H1 (cell line): Measurements from ENCODE around the gene SORCS3. TPM values are rescaled to one million over a fixed set of nuclear protein-coding genes. Genes with fewer than 3 reads are reported as not detected.

Experiments used
- CTCF ChIA-PET: fragments of 300-600 bp; sonication (Branson Sonifier 250); formaldehyde crosslinking; loops from one replicate; lab custom pipeline; 2021; ENCODE audit not compliant: partially characterized antibody; lab: Charles Lee
- POLR2A ChIA-PET: fragments of 300-600 bp; sonication (Branson Sonifier 250); formaldehyde crosslinking; loops from one replicate; lab custom pipeline; 2021; ENCODE audit warnings: inconsistent platforms; ENCODE audit not compliant: partially characterized antibody; lab: Charles Lee
- DNase-seq, 2 experiments: peaks; one replicate each; pipeline versions ENCODE4 v3.0.0 to v3.0.0-alpha.2; 2010 to 2022; ENCODE audit warnings: low spot score in 2 of 2, low read depth in 1 of 2, mixed read lengths in 1 of 2
- FAIRE-seq: peaks from 2 replicates; lab custom pipeline; 2011; peaks lifted over from hg19 to GRCh38; lab: Jason Lieb, UNC
- H2AFZ ChIP-seq: 2 replicates; pipeline ENCODE4 v1.8.1; 2012; ENCODE audit warnings: low read length, inconsistent platforms
- H2AK5ac ChIP-seq: 2 replicates; pipeline ENCODE4 v1.6.1; 2013; ENCODE audit warnings: low read depth, low read length
- H2BK120ac ChIP-seq: replicated peaks from 2 replicates; pipeline ENCODE3; 2013; ENCODE audit warnings: low read depth, low read length, inconsistent platforms
- H2BK12ac ChIP-seq: 2 replicates; pipeline ENCODE4 v1.6.1; 2013; ENCODE audit warnings: low read depth, low read length
- H2BK15ac ChIP-seq: 2 replicates; pipeline ENCODE4 v1.6.1; 2013; ENCODE audit warnings: low read length
- H2BK20ac ChIP-seq: 2 replicates; pipeline ENCODE4 v1.6.1; 2013; ENCODE audit warnings: low read length
- H2BK5ac ChIP-seq: 2 replicates; pipeline ENCODE4 v1.6.1; 2013; ENCODE audit warnings: low read depth, low read length
- H3K14ac ChIP-seq: 2 replicates; pipeline ENCODE4 v1.6.1; 2013; ENCODE audit warnings: inconsistent platforms; ENCODE audit not compliant: insufficient read length
- H3K18ac ChIP-seq: 2 replicates; pipeline ENCODE4 v1.6.1; 2013; ENCODE audit warnings: low read length; ENCODE audit errors: extremely low read depth
- H3K23ac ChIP-seq: 2 replicates; pipeline ENCODE4 v1.6.1; 2013; ENCODE audit warnings: inconsistent platforms; ENCODE audit not compliant: insufficient read length
- H3K23me2 ChIP-seq: 2 replicates; pipeline ENCODE4 v1.6.1; 2013; ENCODE audit warnings: low read depth, low read length
- H3K27ac ChIP-seq: 2 replicates; pipeline ENCODE4 v1.6.1; 2011; ENCODE audit warnings: low read depth, low read length, inconsistent platforms
- H3K27me3 ChIP-seq, 4 experiments: replicated peaks in 1 of 4; 1 replicate in 1 of 4; 2 replicates in 3 of 4; pipeline versions ENCODE4 v1.6.1 to v1.8.1; 2011 to 2013; ENCODE audit warnings: low read length in 3 of 4, mild to moderate bottlenecking in 3 of 4, inconsistent platforms in 2 of 4, mixed read lengths in 2 of 4, moderate library complexity in 1 of 4; ENCODE audit not compliant: control insufficient read depth in 3 of 4, insufficient read depth in 3 of 4; ENCODE audit errors: extremely low read depth in 1 of 4
- H3K36me3 ChIP-seq, 4 experiments: 2 replicates each; pipeline versions ENCODE4 v1.6.1 to v1.8.1; 2011 to 2013; ENCODE audit warnings: mild to moderate bottlenecking in 4 of 4, low read length in 3 of 4, moderate library complexity in 2 of 4, control low read depth in 1 of 4, inconsistent platforms in 1 of 4; ENCODE audit not compliant: insufficient read depth in 4 of 4, control insufficient read depth in 2 of 4
- H3K4ac ChIP-seq: replicated peaks from 2 replicates; pipeline ENCODE3; 2013; ENCODE audit warnings: low read length, low read depth, mixed read lengths, inconsistent platforms; ENCODE audit not compliant: insufficient read length
- H3K4me1 ChIP-seq, 4 experiments: replicated peaks in 1 of 4; 1 replicate in 1 of 4; 2 replicates in 3 of 4; pipeline versions ENCODE4 v1.6.1 to v1.8.1; 2011 to 2013; ENCODE audit warnings: low read length in 3 of 4, inconsistent platforms in 2 of 4, mixed read lengths in 1 of 4; ENCODE audit not compliant: insufficient read depth in 4 of 4, control insufficient read depth in 3 of 4
- H3K4me2 ChIP-seq, 2 experiments: 2 replicates each; pipeline versions ENCODE4 v1.6.1 to v1.8.1; 2011 to 2013; ENCODE audit warnings: low read depth in 2 of 2, low read length in 2 of 2, control low read depth in 1 of 2, inconsistent platforms in 1 of 2, mild to moderate bottlenecking in 1 of 2; ENCODE audit not compliant: insufficient read depth in 1 of 2
- H3K4me3 ChIP-seq, 4 experiments: fragments of 200-600, 300-600 bp in 1 of 4; sonication (generic), shearing (Covaris generic), sonication (Bioruptor Twin) in 1 of 4; 2 replicates each; pipeline versions ENCODE4 v1.5.1 to v1.8.1; 2011 to 2016; ENCODE audit warnings: low read length in 4 of 4, low read depth in 3 of 4, control low read depth in 2 of 4, inconsistent platforms in 2 of 4, mild to moderate bottlenecking in 2 of 4, mixed read lengths in 1 of 4, moderate library complexity in 1 of 4; ENCODE audit not compliant: insufficient read depth in 2 of 4; ENCODE audit errors: extremely low read depth in 1 of 4
- H3K56ac ChIP-seq: replicated peaks from 2 replicates; pipeline ENCODE3; 2013; ENCODE audit warnings: low read depth, mild to moderate bottlenecking, mixed read lengths, low read length, inconsistent platforms; ENCODE audit not compliant: insufficient read length
- H3K79me1 ChIP-seq: 2 replicates; pipeline ENCODE4 v1.6.1; 2013; ENCODE audit warnings: low read depth, low read length, control low read depth
- H3K79me2 ChIP-seq, 2 experiments: 2 replicates each; pipeline versions ENCODE4 v1.6.1 to v1.8.1; 2012 to 2013; ENCODE audit warnings: low read length in 2 of 2, mild to moderate bottlenecking in 2 of 2, inconsistent platforms in 1 of 2; ENCODE audit not compliant: insufficient read depth in 2 of 2, control insufficient read depth in 1 of 2
- H3K9ac ChIP-seq, 4 experiments: replicated peaks in 1 of 4; 1 replicate in 1 of 4; 2 replicates in 3 of 4; pipeline versions ENCODE4 v1.6.1 to v1.8.1; 2011 to 2013; ENCODE audit warnings: low read depth in 3 of 4, low read length in 3 of 4, control low read depth in 2 of 4, mild to moderate bottlenecking in 2 of 4, moderate library complexity in 2 of 4, inconsistent platforms in 1 of 4; ENCODE audit errors: extremely low read depth in 1 of 4
- H3K9me3 ChIP-seq, 2 experiments: 2 replicates each; pipeline versions ENCODE4 v1.6.1 to v1.8.1; 2012 to 2013; ENCODE audit warnings: mild to moderate bottlenecking in 2 of 2, moderate library complexity in 2 of 2, control low read depth in 1 of 2, inconsistent platforms in 1 of 2, low read depth in 1 of 2, low read length in 1 of 2, mixed read lengths in 1 of 2; ENCODE audit not compliant: insufficient read depth in 2 of 2
- H4K20me1 ChIP-seq, 2 experiments: replicated peaks in 1 of 2; 2 replicates each; pipeline versions ENCODE3 to v1.8.1; 2011 to 2013; ENCODE audit warnings: inconsistent platforms in 2 of 2, low read length in 2 of 2, mild to moderate bottlenecking in 1 of 2; ENCODE audit not compliant: insufficient read depth in 2 of 2, control insufficient read depth in 1 of 2
- H4K5ac ChIP-seq: 2 replicates; pipeline ENCODE4 v1.6.1; 2013; ENCODE audit warnings: low read length, low read depth, mixed read lengths, inconsistent platforms; ENCODE audit not compliant: insufficient read length
- H4K8ac ChIP-seq: 2 replicates; pipeline ENCODE4 v1.8.0; 2013; ENCODE audit warnings: mild to moderate bottlenecking, moderate library complexity, low read length, inconsistent platforms; ENCODE audit not compliant: insufficient read depth; ENCODE audit errors: extremely low read depth
- H4K91ac ChIP-seq: replicated peaks from 2 replicates; pipeline ENCODE3; 2013; ENCODE audit warnings: low read length, mixed read lengths, inconsistent platforms; ENCODE audit not compliant: insufficient read length
- BCL11A ChIP-seq, 2 experiments: IDR thresholded peaks; one replicate each; pipeline ENCODE4 v1.6.1; 2011; ENCODE audit warnings: low read depth in 2 of 2, low read length in 2 of 2, mild to moderate bottlenecking in 2 of 2
- CHD1 ChIP-seq: IDR thresholded peaks from 2 replicates; pipeline ENCODE4 v1.6.1; 2012; ENCODE audit warnings: low read depth, low read length, improper control_type of control experiment
- JUN ChIP-seq: IDR thresholded peaks from 2 replicates; pipeline ENCODE4 v1.6.1; 2011; ENCODE audit warnings: low read depth, mild to moderate bottlenecking, improper control_type of control experiment, low read length
- KDM1A ChIP-seq: fragments of 200-600, 300-600 bp; sonication (generic); IDR thresholded peaks from 2 replicates; pipeline ENCODE4 v1.7.1; 2016; ENCODE audit warnings: mild to moderate bottlenecking, low read length, borderline replicate concordance
- KDM5A ChIP-seq: fragments of 200-600 bp; IDR thresholded peaks from 2 replicates; pipeline ENCODE4 v1.7.1; 2012; ENCODE audit warnings: mild to moderate bottlenecking, low read length, inconsistent platforms, mixed read lengths
- NRF1 ChIP-seq: IDR thresholded peaks from 2 replicates; pipeline ENCODE4 v1.6.1; 2011; ENCODE audit warnings: mild to moderate bottlenecking, low read depth, low read length, improper control_type of control experiment
- SIRT6 ChIP-seq: IDR thresholded peaks from one replicate; pipeline ENCODE4 v1.7.1; 2012; ENCODE audit warnings: low read length, inconsistent platforms
- SP1 ChIP-seq: IDR thresholded peaks from 2 replicates; pipeline ENCODE4 v1.6.1; 2011; ENCODE audit warnings: low read depth, low read length
- SP4 ChIP-seq: IDR thresholded peaks from 2 replicates; pipeline ENCODE4 v1.6.1; 2012; ENCODE audit warnings: low read length, inconsistent platforms
- SUZ12 ChIP-seq: fragments of 200-600 bp; sonication (generic); IDR thresholded peaks from 2 replicates; pipeline ENCODE4 v1.6.1; 2012; ENCODE audit warnings: mild to moderate bottlenecking, inconsistent platforms, low read length, moderate library complexity, mixed read lengths
- WGBS, 2 experiments: shearing (Covaris generic) in 1 of 2; methylation state at CpG; one replicate each; pipeline versions ENCODE4 v1.1.6 to v1.1.7; 2013 to 2015; ENCODE audit warnings: low lambda C conversion rate in 2 of 2, mixed read lengths in 2 of 2, inconsistent platforms in 1 of 2, low coverage in 1 of 2, missing lambda C conversion rate in 1 of 2; ENCODE audit not compliant: insufficient replicate concordance in 2 of 2, insufficient coverage in 1 of 2, insufficient read length in 1 of 2; ENCODE audit errors: extremely low coverage in 1 of 2, missing lambda C conversion rate in 1 of 2; 5-methylcytosine and 5-hydroxymethylcytosine counted together
- polyA plus RNA-seq, 7 experiments: library from polyadenylated mRNA; depleted of rRNA in 3 of 7; stranded (reverse) in 5 of 7; unstranded in 2 of 7; fragments of >200 nt in 5 of 7; fragments of 200-250 nt in 2 of 7; gene quantifications; 1 replicate in 5 of 7; 2 replicates in 1 of 7; 4 replicates in 1 of 7; pipeline versions ENCODE4 v1.2.1 to v1.2.3, GENCODE V29; 2011 to 2013; ENCODE audit warnings: missing spikeins in 2 of 7, mixed read lengths in 2 of 7
- total RNA-seq: library from RNA; stranded (reverse); fragmentation: NEBNext Ultra II Directional; extraction: Animal tissue kit (Norgen Biotek cat#: 25700); gene quantifications from 2 replicates; pipeline ENCODE4 v1.2.1, GENCODE V29; 2021
- TF ChIP-seq, protein P1 (sequence below): IDR thresholded peaks from 2 replicates; pipeline ENCODE4 v1.6.1; 2012; ENCODE audit warnings: inconsistent platforms

SORCS3 gene
- total and polyA plus RNA-seq, 2 of the 8 experiments (the other 6 are each of a cell fraction or from before 2014, with no cell fraction given), result 0.26 to 0.88 TPM

DNA sequence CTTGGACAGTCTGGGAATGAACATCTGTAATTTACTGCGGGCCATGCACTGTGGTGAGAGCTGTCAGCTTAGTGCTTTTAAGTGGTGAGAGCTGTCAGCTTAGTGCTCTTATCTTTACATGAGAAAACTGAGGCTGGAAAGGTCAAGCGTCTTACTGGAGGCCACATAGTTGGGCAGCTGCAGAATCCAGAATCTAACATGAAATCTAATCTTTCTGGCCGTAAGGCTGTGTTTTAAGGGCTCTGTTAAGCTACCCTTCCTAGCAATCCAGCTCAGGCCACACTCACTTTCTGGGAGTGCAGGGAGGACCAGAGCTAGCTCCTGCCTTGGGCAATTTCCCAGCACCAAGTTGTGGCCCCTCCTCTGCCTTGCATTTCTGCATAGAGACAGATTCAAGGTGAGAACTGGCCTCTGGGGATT lies 70.2 kb downstream of the SORCS3 start:
- no peak overlapping the region for H3K14ac ChIP-seq
- ChIA-PET POLR2A (no interaction called here), CTCF (interaction anchor here (0.7 kb wide), 1 partner anchor 69 kb away, joined by 3 read pairs; no protein-coding TSS in a partner anchor)
- no peak overlapping the region for H2BK120ac ChIP-seq
- H4K91ac ChIP-seq, result no peak overlapping the region
- 0 out of 2 replicates have a peak overlapping the region, but pooled peaks have one; percentile 17 for H2AFZ ChIP-seq
- H3K18ac ChIP-seq, result no peak overlapping the region
- TF ChIP-seq JUN, result no peak
- TF ChIP-seq CHD1, result no peak
- TF ChIP-seq, protein P1, sequence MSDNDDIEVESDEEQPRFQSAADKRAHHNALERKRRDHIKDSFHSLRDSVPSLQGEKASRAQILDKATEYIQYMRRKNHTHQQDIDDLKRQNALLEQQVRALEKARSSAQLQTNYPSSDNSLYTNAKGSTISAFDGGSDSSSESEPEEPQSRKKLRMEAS, result no peak
- no peak for TF ChIP-seq NRF1
- TF ChIP-seq KDM5A, result no peak
- no peak for TF ChIP-seq SP4
- no peak for TF ChIP-seq KDM1A
- no peak for TF ChIP-seq SUZ12
- no peak for TF ChIP-seq BCL11A (IDR thresholded peaks at IDR 0.05; ENCODE audit: low read depth in 2 of 2, low read length in 2 of 2)
- TF ChIP-seq SIRT6, result no peak
- TF ChIP-seq SP1, result no peak
- H3K9me3 ChIP-seq, result no peaks in the 10 kb centered on the region
- H4K20me1 ChIP-seq, result no peaks in the 10 kb centered on the region
- no peaks in the 10 kb centered on the region for H3K27me3 ChIP-seq
- no peak overlapping the region for H3K4me2 ChIP-seq
- H3K4me1 ChIP-seq, result peaks cover 0 to 9% (median 5%) of the 10 kb centered on the region in 4 experiments; a peak in 2 of 7 replicates
- no peak overlapping the region for H2BK5ac ChIP-seq
- H2BK12ac ChIP-seq, result no peak overlapping the region
- FAIRE-seq, result no peak
- H2BK15ac ChIP-seq, result no peak overlapping the region
- no peak overlapping the region for H3K4me3 ChIP-seq
- no peak overlapping the region for H3K27ac ChIP-seq
- no peaks in the 10 kb centered on the region for H3K79me1 ChIP-seq
- H2AK5ac ChIP-seq, result no peak overlapping the region
- no peaks in the 10 kb centered on the region for H3K36me3 ChIP-seq
- no peaks in the 10 kb centered on the region for H3K79me2 ChIP-seq
- no peak overlapping the region for H3K56ac ChIP-seq
- H3K23ac ChIP-seq, result no peak overlapping the region
- H3K9ac ChIP-seq, result no peak overlapping the region
- DNase-seq, result no peak
- H3K4ac ChIP-seq, result no peak overlapping the region
- H2BK20ac ChIP-seq, result no peak overlapping the region
- H4K8ac ChIP-seq, result no peak overlapping the region
- no peak overlapping the region for H4K5ac ChIP-seq
- WGBS, 2 experiments, result 91% methylated on average over 3 of the region's 3 CpGs; no CpG with 5 or more reads in 1 of the 2 experiments
- H3K23me2 ChIP-seq, result no peaks in the 10 kb centered on the region
